ENCODE results near the gene TNFAIP2.
A peak's percentile ranks its signal among the peaks of the same experiment; 100 is the strongest.

The TNFAIP2 gene

DNA sequence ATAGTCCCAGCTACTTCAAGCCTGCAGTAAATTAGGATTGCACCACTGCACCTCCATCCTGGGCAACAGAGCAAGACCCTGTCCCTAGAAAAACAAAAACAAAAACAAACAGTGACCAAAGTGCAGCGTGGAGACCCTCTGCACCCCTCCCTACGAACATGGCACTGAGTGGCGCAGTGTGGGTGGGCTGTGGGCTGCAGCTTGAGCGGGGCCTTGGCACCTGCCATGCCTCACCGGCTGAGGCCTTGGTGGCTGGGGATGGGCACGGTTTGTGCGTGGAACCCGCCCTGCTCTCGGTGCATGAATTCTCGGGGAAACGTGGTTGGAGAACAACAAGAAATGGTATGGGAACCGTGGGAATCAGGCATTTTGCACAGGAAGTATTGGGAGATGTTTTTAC, 60.8 kb downstream of the TNFAIP2 start:
- no peaks in the 10 kb centered on the region for H3K4me1 ChIP-seq (ENCODE audit: insufficient read depth, low read length, poor library complexity, severe bottlenecking)
- TF ChIP-seq, protein P1, sequence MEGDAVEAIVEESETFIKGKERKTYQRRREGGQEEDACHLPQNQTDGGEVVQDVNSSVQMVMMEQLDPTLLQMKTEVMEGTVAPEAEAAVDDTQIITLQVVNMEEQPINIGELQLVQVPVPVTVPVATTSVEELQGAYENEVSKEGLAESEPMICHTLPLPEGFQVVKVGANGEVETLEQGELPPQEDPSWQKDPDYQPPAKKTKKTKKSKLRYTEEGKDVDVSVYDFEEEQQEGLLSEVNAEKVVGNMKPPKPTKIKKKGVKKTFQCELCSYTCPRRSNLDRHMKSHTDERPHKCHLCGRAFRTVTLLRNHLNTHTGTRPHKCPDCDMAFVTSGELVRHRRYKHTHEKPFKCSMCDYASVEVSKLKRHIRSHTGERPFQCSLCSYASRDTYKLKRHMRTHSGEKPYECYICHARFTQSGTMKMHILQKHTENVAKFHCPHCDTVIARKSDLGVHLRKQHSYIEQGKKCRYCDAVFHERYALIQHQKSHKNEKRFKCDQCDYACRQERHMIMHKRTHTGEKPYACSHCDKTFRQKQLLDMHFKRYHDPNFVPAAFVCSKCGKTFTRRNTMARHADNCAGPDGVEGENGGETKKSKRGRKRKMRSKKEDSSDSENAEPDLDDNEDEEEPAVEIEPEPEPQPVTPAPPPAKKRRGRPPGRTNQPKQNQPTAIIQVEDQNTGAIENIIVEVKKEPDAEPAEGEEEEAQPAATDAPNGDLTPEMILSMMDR (conservative IDR thresholded peaks at IDR 0.05; ENCODE audit: low read length) = no peak
- no peak for TF ChIP-seq EZH2phosphoT487 (IDR thresholded peaks at IDR 0.05; ENCODE audit: borderline replicate concordance)
- H3K9ac ChIP-seq (ENCODE audit: low read depth, low read length, poor library complexity, severe bottlenecking) = no peak overlapping the region

GRCh38 chr14:103185051-103186029, 62.1 kb downstream of the TNFAIP2 start:
- H3K9me3 ChIP-seq (ENCODE audit: insufficient read depth, low read depth, low read length) = no peaks in the 10 kb centered on the region
- no peak for TF ChIP-seq EZH2phosphoT487 (IDR thresholded peaks at IDR 0.05; ENCODE audit: borderline replicate concordance)
- TF ChIP-seq, protein P1 (conservative IDR thresholded peaks at IDR 0.05; ENCODE audit: low read length) = peak; percentile 81
- H2AFZ ChIP-seq (ENCODE audit: low read length) = no peak overlapping the region
- no peaks in the 10 kb centered on the region for H3K27me3 ChIP-seq (ENCODE audit: insufficient read depth, low read length, poor library complexity, severe bottlenecking)
- H3K4me2 ChIP-seq (ENCODE audit: low read depth, low read length, poor library complexity, severe bottlenecking) = no peak overlapping the region
- H3K4me3 ChIP-seq (ENCODE audit: low read length, poor library complexity, severe bottlenecking) = no peak overlapping the region
- no peaks in the 10 kb centered on the region for H3K4me1 ChIP-seq (ENCODE audit: insufficient read depth, low read length, poor library complexity, severe bottlenecking)
- H3K9ac ChIP-seq (ENCODE audit: low read depth, low read length, poor library complexity, severe bottlenecking) = no peak overlapping the region
- H3K9me2 ChIP-seq (replicated peaks; ENCODE audit: low read depth, low read length) = no peaks in the 10 kb centered on the region
- H3K36me3 ChIP-seq (ENCODE audit: insufficient read depth, low read length) = no peaks in the 10 kb centered on the region
- H4K20me1 ChIP-seq (ENCODE audit: insufficient read depth, low read length, poor library complexity, severe bottlenecking) = no peaks in the 10 kb centered on the region
- no peaks in the 10 kb centered on the region for H3F3A ChIP-seq (ENCODE audit: low read depth)
- H3K79me2 ChIP-seq (ENCODE audit: insufficient read depth, low read length) = no peaks in the 10 kb centered on the region

More for the DNA sequence above, 60.8 kb downstream of the TNFAIP2 start:
- no peaks in the 10 kb centered on the region for H3F3A ChIP-seq (ENCODE audit: low read depth)
- H3K36me3 ChIP-seq (ENCODE audit: insufficient read depth, low read length) = no peaks in the 10 kb centered on the region
- no peaks in the 10 kb centered on the region for H3K9me2 ChIP-seq (replicated peaks; ENCODE audit: low read depth, low read length)
- no peaks in the 10 kb centered on the region for H3K27me3 ChIP-seq (ENCODE audit: insufficient read depth, low read length, poor library complexity, severe bottlenecking)
- no peak overlapping the region for H2AFZ ChIP-seq (ENCODE audit: low read length)
- H3K79me2 ChIP-seq (ENCODE audit: insufficient read depth, low read length) = no peaks in the 10 kb centered on the region
- H3K4me2 ChIP-seq (ENCODE audit: low read depth, low read length, poor library complexity, severe bottlenecking) = no peak overlapping the region
- no peaks in the 10 kb centered on the region for H3K9me3 ChIP-seq (ENCODE audit: insufficient read depth, low read depth, low read length)
- no peak overlapping the region for H3K4me3 ChIP-seq (ENCODE audit: low read length, poor library complexity, severe bottlenecking)
- no peaks in the 10 kb centered on the region for H4K20me1 ChIP-seq (ENCODE audit: insufficient read depth, low read length, poor library complexity, severe bottlenecking)

GRCh38 chr14:103186241-103186822, 63.1 kb downstream of the TNFAIP2 start:
- no peak overlapping the region for H2AFZ ChIP-seq (ENCODE audit: low read length)
- H3K36me3 ChIP-seq (ENCODE audit: insufficient read depth, low read length) = no peaks in the 10 kb centered on the region
- H3K4me2 ChIP-seq (ENCODE audit: low read depth, low read length, poor library complexity, severe bottlenecking) = no peak overlapping the region
- no peak overlapping the region for H3K9ac ChIP-seq (ENCODE audit: low read depth, low read length, poor library complexity, severe bottlenecking)
- TF ChIP-seq, protein P1 (conservative IDR thresholded peaks at IDR 0.05; ENCODE audit: low read length) = no peak
- TF ChIP-seq EZH2phosphoT487 (IDR thresholded peaks at IDR 0.05; ENCODE audit: borderline replicate concordance) = no peak
- H3K9me2 ChIP-seq (replicated peaks; ENCODE audit: low read depth, low read length) = no peaks in the 10 kb centered on the region
- no peaks in the 10 kb centered on the region for H3K27me3 ChIP-seq (ENCODE audit: insufficient read depth, low read length, poor library complexity, severe bottlenecking)
- no peaks in the 10 kb centered on the region for H3K79me2 ChIP-seq (ENCODE audit: insufficient read depth, low read length)
- H3K4me3 ChIP-seq (ENCODE audit: low read length, poor library complexity, severe bottlenecking) = no peak overlapping the region
- H3F3A ChIP-seq (ENCODE audit: low read depth) = no peaks in the 10 kb centered on the region
- no peaks in the 10 kb centered on the region for H3K9me3 ChIP-seq (ENCODE audit: insufficient read depth, low read depth, low read length)
- no peaks in the 10 kb centered on the region for H4K20me1 ChIP-seq (ENCODE audit: insufficient read depth, low read length, poor library complexity, severe bottlenecking)
- H3K4me1 ChIP-seq (ENCODE audit: insufficient read depth, low read length, poor library complexity, severe bottlenecking) = no peaks in the 10 kb centered on the region

Measured in Loucy (cell line).